Gastrocnemius medialis (tissue), 4 donors: Measurements from ENCODE around the gene KRTAP19-2.

Experiments used
- POLR2A ChIP-seq, 2 donors: fragments of 450-650 bp; IDR thresholded peaks; one replicate each; pipeline ENCODE4 v1.6.1; 2017; ENCODE audit warnings: antibody characterized with exemption in 2 of 2, mild to moderate bottlenecking in 2 of 2, moderate library complexity in 2 of 2
- TF ChIP-seq, protein P1 (sequence below), 5 experiments: fragments of 450-650 bp in 3 of 5; fragments of 200-600 bp in 2 of 5; sonication (generic) in 2 of 5; IDR thresholded peaks in 4 of 5; conservative IDR thresholded peaks in 1 of 5; 1 replicate in 4 of 5; 2 replicates in 1 of 5; pipeline ENCODE4 v1.5.1; 2016 to 2019; ENCODE audit warnings: antibody characterized with exemption in 5 of 5, mild to moderate bottlenecking in 3 of 5, moderate library complexity in 3 of 5

DNA sequence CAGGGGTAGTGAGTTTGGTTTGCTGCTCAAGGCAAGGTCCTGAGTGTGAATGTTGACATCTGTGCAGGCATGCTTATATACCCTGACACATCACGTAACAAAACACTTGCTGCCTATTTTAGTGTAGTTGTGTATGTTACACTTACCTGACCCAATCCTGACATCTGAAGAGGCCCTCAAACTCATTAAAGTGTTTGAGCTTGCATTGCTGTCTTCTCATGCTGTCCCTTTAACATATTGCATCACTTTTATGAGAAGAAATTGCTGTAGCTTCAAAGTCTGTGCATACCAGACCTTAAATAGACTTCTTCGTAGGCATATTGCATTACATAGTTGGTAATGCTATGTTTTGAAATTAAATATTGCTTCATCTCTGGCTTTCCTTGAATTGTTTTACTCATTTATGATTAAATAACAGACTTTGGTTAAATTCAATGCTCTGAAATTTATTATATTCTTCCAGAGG lies 4.8 kb upstream of the KRTAP19-2 start, which contains the start of gene KRTAP19-3:
- TF ChIP-seq, protein P1, sequence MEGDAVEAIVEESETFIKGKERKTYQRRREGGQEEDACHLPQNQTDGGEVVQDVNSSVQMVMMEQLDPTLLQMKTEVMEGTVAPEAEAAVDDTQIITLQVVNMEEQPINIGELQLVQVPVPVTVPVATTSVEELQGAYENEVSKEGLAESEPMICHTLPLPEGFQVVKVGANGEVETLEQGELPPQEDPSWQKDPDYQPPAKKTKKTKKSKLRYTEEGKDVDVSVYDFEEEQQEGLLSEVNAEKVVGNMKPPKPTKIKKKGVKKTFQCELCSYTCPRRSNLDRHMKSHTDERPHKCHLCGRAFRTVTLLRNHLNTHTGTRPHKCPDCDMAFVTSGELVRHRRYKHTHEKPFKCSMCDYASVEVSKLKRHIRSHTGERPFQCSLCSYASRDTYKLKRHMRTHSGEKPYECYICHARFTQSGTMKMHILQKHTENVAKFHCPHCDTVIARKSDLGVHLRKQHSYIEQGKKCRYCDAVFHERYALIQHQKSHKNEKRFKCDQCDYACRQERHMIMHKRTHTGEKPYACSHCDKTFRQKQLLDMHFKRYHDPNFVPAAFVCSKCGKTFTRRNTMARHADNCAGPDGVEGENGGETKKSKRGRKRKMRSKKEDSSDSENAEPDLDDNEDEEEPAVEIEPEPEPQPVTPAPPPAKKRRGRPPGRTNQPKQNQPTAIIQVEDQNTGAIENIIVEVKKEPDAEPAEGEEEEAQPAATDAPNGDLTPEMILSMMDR (IDR thresholded peaks at IDR 0.05 in 4 of 5, conservative IDR thresholded peaks at IDR 0.05 in 1 of 5): no peak
- no peak for TF ChIP-seq POLR2A (IDR thresholded peaks at IDR 0.05)
